Stimulated activated CD4-positive, alpha-beta T cell treated with anti-CD3 and anti-CD28 coated beads, TNF-alpha, amount 100 ng/mL, for 1 hour (primary cell): ENCODE results near the gene RTEL1.
A peak's percentile ranks its signal among the peaks of the same experiment; 100 is the strongest.

Source experiments
- DNase-seq, 3 donors: peaks; one replicate each; pipeline ENCODE4 v3.0.0-alpha.2; 2020; ENCODE audit warnings: low read depth in 3 of 3, low spot score in 1 of 3

The RTEL1 gene

GRCh38 chr20:63689046-63690002, 31.2 kb downstream of the RTEL1 start:
- DNase-seq, result no peak

- no peak for DNase-seq
Observed at GRCh38 chr20:63690003-63690897, 32.1 kb downstream of the RTEL1 start.

GRCh38 chr20:63690898-63691710, 33.0 kb downstream of the RTEL1 start:
- DNase-seq, result no peak

- no peak for DNase-seq
Observed at GRCh38 chr20:63691711-63692435, 33.8 kb downstream of the RTEL1 start.

GRCh38 chr20:63692436-63693082, 34.4 kb downstream of the RTEL1 start:
- no peak for DNase-seq

GRCh38 chr20:63693083-63693732, 35.1 kb downstream of the RTEL1 start:
- DNase-seq, result no peak

GRCh38 chr20:63693733-63694583, 35.8 kb downstream of the RTEL1 start:
- no peak for DNase-seq

- no peak for DNase-seq
Observed at GRCh38 chr20:63694584-63695423, 36.7 kb downstream of the RTEL1 start.

- no peak for DNase-seq
Observed at GRCh38 chr20:63695424-63696305, 37.6 kb downstream of the RTEL1 start.

GRCh38 chr20:63696306-63696627, 38.2 kb downstream of the RTEL1 start:
- DNase-seq, result no peak

GRCh38 chr20:63696628-63697356, 38.7 kb downstream of the RTEL1 start, which contains the start of gene TNFRSF6B:
Gene TNFRSF6B, plus strand, starts transcription at chr20:63696652. Its CDS starts 116 bp downstream, at chr20:63696768.
- DNase-seq, result no peak

- DNase-seq, result no peak
Observed at GRCh38 chr20:63697357-63697867, 39.3 kb downstream of the RTEL1 start.

- no peak for DNase-seq
Observed at GRCh38 chr20:63697868-63698545, 39.9 kb downstream of the RTEL1 start.

- peak in 1 of 3 donors; percentile 45 for DNase-seq
Observed at GRCh38 chr20:63698739-63699465, 40.8 kb downstream of the RTEL1 start.
